Coronary artery (tissue), 2 donors: ENCODE data around the gene OVOL3.

ENCODE experiments used
- DNase-seq: peaks from one replicate; pipeline ENCODE4 v3.0.0-alpha.2; 2017; ENCODE audit warnings: low spot score
- H3K27ac ChIP-seq, 2 donors: fragments of 200-600 bp; sonication (generic); one replicate each; pipeline ENCODE4 v1.5.1; 2016 to 2019
- H3K4me3 ChIP-seq: fragments of 200-600 bp; sonication (generic); 2 replicates; pipeline ENCODE4 v1.5.1; 2016; ENCODE audit warnings: mild to moderate bottlenecking, moderate library complexity
- TF ChIP-seq, protein P1 (sequence below): fragments of 200-600 bp; sonication (generic); IDR thresholded peaks from one replicate; pipeline ENCODE4 v1.5.1; 2019; ENCODE audit warnings: antibody characterized with exemption

OVOL3 gene

DNA sequence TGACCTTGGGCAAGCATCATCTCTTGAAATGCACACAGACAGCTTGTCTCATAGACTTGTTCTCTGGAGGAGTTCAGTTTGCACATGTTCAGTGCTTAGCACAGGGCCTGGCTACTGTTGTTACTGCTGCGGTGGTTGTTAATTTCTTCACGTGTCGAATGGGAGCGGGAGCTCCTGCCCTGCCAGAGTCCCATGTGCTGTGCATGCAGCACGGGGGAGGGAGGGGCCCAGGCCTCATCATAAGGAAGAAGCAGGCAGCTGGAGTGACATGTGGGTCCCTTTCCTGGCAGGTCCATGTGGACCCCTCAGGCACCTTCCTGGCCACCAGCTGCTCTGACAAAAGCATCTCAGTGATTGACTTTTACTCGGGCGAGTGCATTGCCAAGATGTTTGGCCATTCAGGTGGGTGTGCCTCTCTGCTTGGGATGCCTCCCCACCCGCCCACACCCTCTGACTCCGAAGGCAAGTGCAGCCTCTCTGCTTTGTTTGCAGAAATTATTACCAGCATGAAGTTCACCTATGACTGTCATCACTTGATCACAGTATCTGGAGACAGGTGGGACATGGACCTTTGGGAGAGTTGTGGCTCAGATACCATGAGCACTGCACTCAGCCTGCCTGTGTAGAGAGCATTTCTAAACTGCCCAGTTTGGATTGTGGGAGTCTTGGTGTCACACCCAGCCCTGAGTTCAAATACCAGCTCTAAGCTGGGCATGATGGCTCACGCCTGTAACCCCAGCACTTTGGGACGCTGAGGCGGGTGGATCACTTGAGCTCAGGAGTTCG lies 19.8 kb upstream of the OVOL3 start:
- Histone ChIP-seq H3K4me3 (no peak overlapping the region), H3K27ac (no peak overlapping the region)
- DNase-seq: no peak
- TF ChIP-seq, protein P1, sequence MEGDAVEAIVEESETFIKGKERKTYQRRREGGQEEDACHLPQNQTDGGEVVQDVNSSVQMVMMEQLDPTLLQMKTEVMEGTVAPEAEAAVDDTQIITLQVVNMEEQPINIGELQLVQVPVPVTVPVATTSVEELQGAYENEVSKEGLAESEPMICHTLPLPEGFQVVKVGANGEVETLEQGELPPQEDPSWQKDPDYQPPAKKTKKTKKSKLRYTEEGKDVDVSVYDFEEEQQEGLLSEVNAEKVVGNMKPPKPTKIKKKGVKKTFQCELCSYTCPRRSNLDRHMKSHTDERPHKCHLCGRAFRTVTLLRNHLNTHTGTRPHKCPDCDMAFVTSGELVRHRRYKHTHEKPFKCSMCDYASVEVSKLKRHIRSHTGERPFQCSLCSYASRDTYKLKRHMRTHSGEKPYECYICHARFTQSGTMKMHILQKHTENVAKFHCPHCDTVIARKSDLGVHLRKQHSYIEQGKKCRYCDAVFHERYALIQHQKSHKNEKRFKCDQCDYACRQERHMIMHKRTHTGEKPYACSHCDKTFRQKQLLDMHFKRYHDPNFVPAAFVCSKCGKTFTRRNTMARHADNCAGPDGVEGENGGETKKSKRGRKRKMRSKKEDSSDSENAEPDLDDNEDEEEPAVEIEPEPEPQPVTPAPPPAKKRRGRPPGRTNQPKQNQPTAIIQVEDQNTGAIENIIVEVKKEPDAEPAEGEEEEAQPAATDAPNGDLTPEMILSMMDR: no peak

DNA sequence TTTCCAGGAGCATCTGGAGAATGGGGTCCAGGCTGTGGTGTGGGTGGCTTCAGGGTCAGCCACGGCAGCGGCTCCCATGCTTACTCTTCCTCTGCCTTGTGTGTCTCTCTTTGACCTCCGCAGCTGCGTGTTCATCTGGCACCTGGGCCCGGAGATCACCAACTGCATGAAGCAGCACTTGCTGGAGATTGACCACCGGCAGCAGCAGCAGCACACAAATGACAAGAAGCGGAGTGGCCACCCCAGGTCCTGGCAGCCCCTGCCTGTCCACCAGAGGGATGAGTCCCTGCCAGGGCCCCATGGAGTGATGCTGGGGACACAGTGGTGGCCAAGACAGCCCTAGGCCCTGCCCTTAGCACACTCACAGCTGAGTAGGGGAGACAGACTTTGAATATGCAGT lies 18.4 kb upstream of the OVOL3 start:
- H3K27ac ChIP-seq: no peak overlapping the region
- no peak for DNase-seq
- TF ChIP-seq, protein P1: no peak
- no peak overlapping the region for H3K4me3 ChIP-seq

DNA sequence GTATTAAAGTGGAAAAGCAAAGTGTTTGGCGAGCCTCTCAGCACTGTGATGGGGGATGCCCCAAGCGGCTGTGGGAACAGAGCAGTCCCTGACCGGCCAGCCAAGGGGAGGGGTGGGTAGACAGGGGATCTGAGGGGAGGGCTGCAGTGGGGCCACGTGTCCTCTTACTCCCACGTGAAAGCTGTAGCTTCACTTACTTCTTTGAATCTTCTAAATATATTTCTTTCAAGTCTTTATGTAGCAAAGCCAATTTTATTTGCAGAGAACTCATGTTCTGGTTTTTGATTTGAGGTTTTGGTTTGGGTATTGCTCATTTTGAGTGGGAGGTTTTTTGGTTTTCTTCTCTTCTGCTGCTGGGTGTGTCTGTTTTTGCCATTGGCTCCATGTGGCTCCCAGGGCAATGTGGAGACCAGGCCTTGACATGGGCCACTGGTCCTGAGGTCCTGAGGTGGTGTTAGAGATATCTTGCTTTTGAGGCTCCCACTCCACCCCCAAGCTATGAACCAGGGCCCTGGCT lies 17.7 kb upstream of the OVOL3 start:
- Histone ChIP-seq H3K4me3 (no peak overlapping the region), H3K27ac (no peak overlapping the region)
- TF ChIP-seq, protein P1: no peak
- no peak for DNase-seq

DNA sequence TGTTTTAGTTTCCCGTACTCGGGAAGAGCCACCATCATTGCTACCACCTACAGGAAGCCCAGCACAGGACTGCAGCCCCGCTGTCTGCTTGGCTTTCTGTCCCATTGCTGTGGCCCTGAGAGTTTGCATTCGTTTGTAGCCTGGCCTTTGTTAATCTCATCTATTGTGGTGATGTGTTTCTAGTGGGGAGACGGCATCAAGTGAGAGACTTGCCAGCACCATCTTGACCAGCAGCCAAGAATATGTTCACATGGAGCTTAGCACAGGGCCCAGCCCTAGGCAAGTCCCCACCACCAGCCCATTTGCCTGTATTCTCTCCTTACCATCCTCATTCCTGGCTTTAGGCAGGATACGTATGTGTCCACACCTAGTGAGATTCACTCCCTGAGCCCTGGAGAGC lies 17.3 kb upstream of the OVOL3 start:
- no peak for DNase-seq

DNA sequence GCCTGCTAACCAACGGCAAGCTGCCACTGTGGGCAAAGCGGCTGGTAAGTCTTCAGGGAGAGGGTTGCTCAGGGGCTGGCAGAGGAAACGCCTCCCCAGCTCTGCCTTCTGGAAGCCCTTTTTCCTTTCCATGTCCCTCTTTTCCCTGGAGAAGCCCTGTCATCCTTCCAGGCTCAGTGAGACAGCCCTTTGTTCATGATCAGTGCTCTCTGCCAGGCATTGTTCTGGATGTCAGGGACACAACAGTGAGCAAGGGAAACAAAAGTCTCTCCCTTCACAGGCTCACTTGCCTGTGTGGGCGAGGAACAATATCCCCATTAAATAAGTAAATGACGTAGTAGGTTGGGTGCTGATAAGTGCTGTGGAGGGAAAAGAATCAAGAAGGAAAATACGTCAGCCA lies 13.9 kb upstream of the OVOL3 start:
- TF ChIP-seq, protein P1: no peak
- DNase-seq: no peak
- peak overlapping the region in 1 of 2 donors; percentile 21 for H3K27ac ChIP-seq
- no peak overlapping the region for H3K4me3 ChIP-seq

More for the DNA sequence above, 17.3 kb upstream of the OVOL3 start:
- TF ChIP-seq, protein P1: no peak
- H3K27ac ChIP-seq: no peak overlapping the region
- H3K4me3 ChIP-seq: no peak overlapping the region

DNA sequence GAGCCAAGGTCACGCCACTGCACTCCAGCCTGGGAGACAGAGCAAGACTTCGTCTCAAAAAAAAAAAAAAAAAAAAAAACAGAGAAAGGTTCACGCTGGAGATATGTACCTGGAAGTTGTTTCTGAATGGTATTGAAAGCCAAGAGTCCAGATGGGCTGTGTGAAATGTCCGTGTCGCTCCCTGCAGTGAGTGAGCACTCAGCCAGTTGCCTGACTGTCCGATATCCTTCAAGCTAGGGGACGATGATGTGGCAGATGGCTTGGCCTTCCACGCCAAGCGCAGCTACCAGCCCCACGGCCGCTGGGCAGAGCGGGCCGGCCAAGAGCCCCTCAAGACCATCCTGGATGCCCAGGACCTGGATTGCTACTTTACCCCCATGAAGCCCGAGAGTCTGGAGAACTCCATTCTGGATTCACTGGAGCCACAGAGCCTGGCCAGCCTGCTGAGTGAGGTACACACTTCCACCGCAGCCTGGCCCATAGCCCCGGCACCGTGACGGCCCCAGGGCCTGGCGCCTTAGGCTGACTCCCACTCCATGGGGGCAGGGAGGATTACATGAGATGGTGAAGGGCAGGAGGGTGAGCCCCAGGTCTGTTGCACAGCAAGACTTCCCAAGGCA lies 11.7 kb upstream of the OVOL3 start:
- Histone ChIP-seq H3K4me3 (no peak overlapping the region), H3K27ac (no peak overlapping the region)
- DNase-seq: no peak
- TF ChIP-seq, protein P1: no peak

DNA sequence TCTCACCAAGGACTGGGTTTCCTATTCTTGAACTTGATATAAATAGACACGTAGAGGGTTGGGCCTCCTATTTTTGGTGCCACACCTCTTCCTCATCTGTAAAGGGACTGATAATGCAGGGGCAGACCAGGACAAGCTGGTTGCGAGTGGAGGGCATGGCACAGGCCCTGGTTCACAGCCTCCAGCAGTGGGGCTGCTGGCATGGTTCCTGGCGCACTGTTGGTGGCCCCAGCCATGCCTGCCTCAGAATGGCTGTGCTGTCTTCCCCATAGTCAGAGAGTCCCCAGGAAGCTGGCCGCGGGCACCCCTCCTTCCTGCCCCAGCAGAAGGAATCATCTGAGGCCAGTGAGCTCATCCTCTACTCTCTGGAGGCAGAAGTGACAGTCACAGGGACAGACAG lies 10.5 kb upstream of the OVOL3 start:
- no peak for DNase-seq
- TF ChIP-seq, protein P1: no peak

More for the DNA sequence above, 10.5 kb upstream of the OVOL3 start:
- Histone ChIP-seq H3K4me3 (no peak overlapping the region), H3K27ac (no peak overlapping the region)
